H1 (cell line): ENCODE data around the gene SPIRE1. TPM values are rescaled to one million over a fixed set of nuclear protein-coding genes. Genes with fewer than 3 reads are reported as not detected.
A peak's percentile ranks its signal among the peaks of the same experiment; 100 is the strongest.

ENCODE experiments used
- CTCF ChIA-PET: fragments of 300-600 bp; sonication (Branson Sonifier 250); formaldehyde crosslinking; loops from one replicate; lab custom pipeline; 2021; ENCODE audit not compliant: partially characterized antibody; lab: Charles Lee
- POLR2A ChIA-PET: fragments of 300-600 bp; sonication (Branson Sonifier 250); formaldehyde crosslinking; loops from one replicate; lab custom pipeline; 2021; ENCODE audit warnings: inconsistent platforms; ENCODE audit not compliant: partially characterized antibody; lab: Charles Lee
- DNase-seq, 2 experiments: peaks; one replicate each; pipeline versions ENCODE4 v3.0.0 to v3.0.0-alpha.2; 2010 to 2022; ENCODE audit warnings: low spot score in 2 of 2, low read depth in 1 of 2, mixed read lengths in 1 of 2
- FAIRE-seq: peaks from 2 replicates; lab custom pipeline; 2011; peaks lifted over from hg19 to GRCh38; lab: Jason Lieb, UNC
- H2AFZ ChIP-seq: 2 replicates; pipeline ENCODE4 v1.8.1; 2012; ENCODE audit warnings: low read length, inconsistent platforms
- H2AK5ac ChIP-seq: 2 replicates; pipeline ENCODE4 v1.6.1; 2013; ENCODE audit warnings: low read depth, low read length
- H2BK120ac ChIP-seq: replicated peaks from 2 replicates; pipeline ENCODE3; 2013; ENCODE audit warnings: low read depth, low read length, inconsistent platforms
- H2BK12ac ChIP-seq: 2 replicates; pipeline ENCODE4 v1.6.1; 2013; ENCODE audit warnings: low read depth, low read length
- H2BK15ac ChIP-seq: 2 replicates; pipeline ENCODE4 v1.6.1; 2013; ENCODE audit warnings: low read length
- H2BK20ac ChIP-seq: 2 replicates; pipeline ENCODE4 v1.6.1; 2013; ENCODE audit warnings: low read length
- H2BK5ac ChIP-seq: 2 replicates; pipeline ENCODE4 v1.6.1; 2013; ENCODE audit warnings: low read depth, low read length
- H3K14ac ChIP-seq: 2 replicates; pipeline ENCODE4 v1.6.1; 2013; ENCODE audit warnings: inconsistent platforms; ENCODE audit not compliant: insufficient read length
- H3K18ac ChIP-seq: 2 replicates; pipeline ENCODE4 v1.6.1; 2013; ENCODE audit warnings: low read length; ENCODE audit errors: extremely low read depth
- H3K23ac ChIP-seq: 2 replicates; pipeline ENCODE4 v1.6.1; 2013; ENCODE audit warnings: inconsistent platforms; ENCODE audit not compliant: insufficient read length
- H3K23me2 ChIP-seq: 2 replicates; pipeline ENCODE4 v1.6.1; 2013; ENCODE audit warnings: low read depth, low read length
- H3K27ac ChIP-seq: 2 replicates; pipeline ENCODE4 v1.6.1; 2011; ENCODE audit warnings: low read depth, low read length, inconsistent platforms
- H3K27me3 ChIP-seq, 4 experiments: replicated peaks in 1 of 4; 1 replicate in 1 of 4; 2 replicates in 3 of 4; pipeline versions ENCODE4 v1.6.1 to v1.8.1; 2011 to 2013; ENCODE audit warnings: low read length in 3 of 4, mild to moderate bottlenecking in 3 of 4, inconsistent platforms in 2 of 4, mixed read lengths in 2 of 4, moderate library complexity in 1 of 4; ENCODE audit not compliant: control insufficient read depth in 3 of 4, insufficient read depth in 3 of 4; ENCODE audit errors: extremely low read depth in 1 of 4
- H3K36me3 ChIP-seq, 4 experiments: 2 replicates each; pipeline versions ENCODE4 v1.6.1 to v1.8.1; 2011 to 2013; ENCODE audit warnings: mild to moderate bottlenecking in 4 of 4, low read length in 3 of 4, moderate library complexity in 2 of 4, control low read depth in 1 of 4, inconsistent platforms in 1 of 4; ENCODE audit not compliant: insufficient read depth in 4 of 4, control insufficient read depth in 2 of 4
- H3K4ac ChIP-seq: replicated peaks from 2 replicates; pipeline ENCODE3; 2013; ENCODE audit warnings: low read length, low read depth, mixed read lengths, inconsistent platforms; ENCODE audit not compliant: insufficient read length
- H3K4me1 ChIP-seq, 4 experiments: replicated peaks in 1 of 4; 1 replicate in 1 of 4; 2 replicates in 3 of 4; pipeline versions ENCODE4 v1.6.1 to v1.8.1; 2011 to 2013; ENCODE audit warnings: low read length in 3 of 4, inconsistent platforms in 2 of 4, mixed read lengths in 1 of 4; ENCODE audit not compliant: insufficient read depth in 4 of 4, control insufficient read depth in 3 of 4
- H3K4me2 ChIP-seq, 2 experiments: 2 replicates each; pipeline versions ENCODE4 v1.6.1 to v1.8.1; 2011 to 2013; ENCODE audit warnings: low read depth in 2 of 2, low read length in 2 of 2, control low read depth in 1 of 2, inconsistent platforms in 1 of 2, mild to moderate bottlenecking in 1 of 2; ENCODE audit not compliant: insufficient read depth in 1 of 2
- H3K4me3 ChIP-seq, 4 experiments: fragments of 200-600, 300-600 bp in 1 of 4; sonication (generic), shearing (Covaris generic), sonication (Bioruptor Twin) in 1 of 4; 2 replicates each; pipeline versions ENCODE4 v1.5.1 to v1.8.1; 2011 to 2016; ENCODE audit warnings: low read length in 4 of 4, low read depth in 3 of 4, control low read depth in 2 of 4, inconsistent platforms in 2 of 4, mild to moderate bottlenecking in 2 of 4, mixed read lengths in 1 of 4, moderate library complexity in 1 of 4; ENCODE audit not compliant: insufficient read depth in 2 of 4; ENCODE audit errors: extremely low read depth in 1 of 4
- H3K56ac ChIP-seq: replicated peaks from 2 replicates; pipeline ENCODE3; 2013; ENCODE audit warnings: low read depth, mild to moderate bottlenecking, mixed read lengths, low read length, inconsistent platforms; ENCODE audit not compliant: insufficient read length
- H3K79me1 ChIP-seq: 2 replicates; pipeline ENCODE4 v1.6.1; 2013; ENCODE audit warnings: low read depth, low read length, control low read depth
- H3K79me2 ChIP-seq, 2 experiments: 2 replicates each; pipeline versions ENCODE4 v1.6.1 to v1.8.1; 2012 to 2013; ENCODE audit warnings: low read length in 2 of 2, mild to moderate bottlenecking in 2 of 2, inconsistent platforms in 1 of 2; ENCODE audit not compliant: insufficient read depth in 2 of 2, control insufficient read depth in 1 of 2
- H3K9ac ChIP-seq, 4 experiments: replicated peaks in 1 of 4; 1 replicate in 1 of 4; 2 replicates in 3 of 4; pipeline versions ENCODE4 v1.6.1 to v1.8.1; 2011 to 2013; ENCODE audit warnings: low read depth in 3 of 4, low read length in 3 of 4, control low read depth in 2 of 4, mild to moderate bottlenecking in 2 of 4, moderate library complexity in 2 of 4, inconsistent platforms in 1 of 4; ENCODE audit errors: extremely low read depth in 1 of 4
- H3K9me3 ChIP-seq, 2 experiments: 2 replicates each; pipeline versions ENCODE4 v1.6.1 to v1.8.1; 2012 to 2013; ENCODE audit warnings: mild to moderate bottlenecking in 2 of 2, moderate library complexity in 2 of 2, control low read depth in 1 of 2, inconsistent platforms in 1 of 2, low read depth in 1 of 2, low read length in 1 of 2, mixed read lengths in 1 of 2; ENCODE audit not compliant: insufficient read depth in 2 of 2
- H4K20me1 ChIP-seq, 2 experiments: replicated peaks in 1 of 2; 2 replicates each; pipeline versions ENCODE3 to v1.8.1; 2011 to 2013; ENCODE audit warnings: inconsistent platforms in 2 of 2, low read length in 2 of 2, mild to moderate bottlenecking in 1 of 2; ENCODE audit not compliant: insufficient read depth in 2 of 2, control insufficient read depth in 1 of 2
- H4K5ac ChIP-seq: 2 replicates; pipeline ENCODE4 v1.6.1; 2013; ENCODE audit warnings: low read length, low read depth, mixed read lengths, inconsistent platforms; ENCODE audit not compliant: insufficient read length
- H4K8ac ChIP-seq: 2 replicates; pipeline ENCODE4 v1.8.0; 2013; ENCODE audit warnings: mild to moderate bottlenecking, moderate library complexity, low read length, inconsistent platforms; ENCODE audit not compliant: insufficient read depth; ENCODE audit errors: extremely low read depth
- H4K91ac ChIP-seq: replicated peaks from 2 replicates; pipeline ENCODE3; 2013; ENCODE audit warnings: low read length, mixed read lengths, inconsistent platforms; ENCODE audit not compliant: insufficient read length
- CTCF ChIP-seq, 3 experiments: IDR thresholded peaks; 1 replicate in 2 of 3; 2 replicates in 1 of 3; pipeline versions ENCODE4 v1.5.1 to v1.6.1; 2011; ENCODE audit warnings: low read length in 3 of 3, mild to moderate bottlenecking in 3 of 3, inconsistent platforms in 2 of 3, low read depth in 1 of 3, moderate library complexity in 1 of 3; ENCODE audit not compliant: insufficient read depth in 1 of 3; ENCODE audit errors: control extremely low read depth in 1 of 3
- RAD21 ChIP-seq, 2 experiments: IDR thresholded peaks in 1 of 2; conservative IDR thresholded peaks in 1 of 2; 2 replicates each; pipeline ENCODE4 v1.6.1; 2011; ENCODE audit warnings: low read depth in 2 of 2, low read length in 2 of 2, improper control_type of control experiment in 1 of 2, inconsistent platforms in 1 of 2, mild to moderate bottlenecking in 1 of 2, moderate library complexity in 1 of 2
- YY1 ChIP-seq: IDR thresholded peaks from 2 replicates; pipeline ENCODE4 v1.6.1; 2011; ENCODE audit warnings: low read depth, mild to moderate bottlenecking, low read length
- WGBS, 2 experiments: shearing (Covaris generic) in 1 of 2; methylation state at CpG; one replicate each; pipeline versions ENCODE4 v1.1.6 to v1.1.7; 2013 to 2015; ENCODE audit warnings: low lambda C conversion rate in 2 of 2, mixed read lengths in 2 of 2, inconsistent platforms in 1 of 2, low coverage in 1 of 2, missing lambda C conversion rate in 1 of 2; ENCODE audit not compliant: insufficient replicate concordance in 2 of 2, insufficient coverage in 1 of 2, insufficient read length in 1 of 2; ENCODE audit errors: extremely low coverage in 1 of 2, missing lambda C conversion rate in 1 of 2; 5-methylcytosine and 5-hydroxymethylcytosine counted together
- polyA plus RNA-seq, 7 experiments: library from polyadenylated mRNA; depleted of rRNA in 3 of 7; stranded (reverse) in 5 of 7; unstranded in 2 of 7; fragments of >200 nt in 5 of 7; fragments of 200-250 nt in 2 of 7; gene quantifications; 1 replicate in 5 of 7; 2 replicates in 1 of 7; 4 replicates in 1 of 7; pipeline versions ENCODE4 v1.2.1 to v1.2.3, GENCODE V29; 2011 to 2013; ENCODE audit warnings: missing spikeins in 2 of 7, mixed read lengths in 2 of 7
- total RNA-seq: library from RNA; stranded (reverse); fragmentation: NEBNext Ultra II Directional; extraction: Animal tissue kit (Norgen Biotek cat#: 25700); gene quantifications from 2 replicates; pipeline ENCODE4 v1.2.1, GENCODE V29; 2021

SPIRE1 gene
- total and polyA plus RNA-seq, 2 of the 8 experiments (the other 6 are each of a cell fraction or from before 2014, with no cell fraction given): 6.0 to 21.5 TPM

DNA sequence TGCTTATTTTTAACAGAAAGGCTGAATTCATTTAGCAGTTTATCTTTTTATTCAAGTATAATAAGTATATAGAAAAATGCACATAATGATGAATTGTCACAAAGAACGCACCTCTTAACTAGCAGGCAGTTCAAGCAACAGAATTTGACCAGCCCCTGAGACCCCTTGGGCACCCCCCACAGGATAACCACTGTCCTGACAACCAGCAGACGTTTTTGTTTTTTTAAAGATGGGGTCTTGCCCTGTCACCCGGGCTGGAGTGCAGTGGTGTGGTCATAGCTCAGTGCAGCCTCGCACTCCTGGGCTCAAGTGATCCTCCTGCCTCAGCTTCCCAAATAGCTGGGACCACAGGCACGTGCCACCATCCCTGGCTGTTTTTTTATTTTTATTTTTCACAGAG lies 236.2 kb downstream of the SPIRE1 start:
- Histone ChIP-seq H3K4me1 (peaks cover 0 to 12% (median 6%) of the 10 kb centered on the region in 4 experiments; a peak in 6 of 7 replicates), H2BK15ac (no peak overlapping the region), H3K14ac (no peak overlapping the region), H3K23ac (no peak overlapping the region), H2BK12ac (no peak overlapping the region), H4K8ac (no peak overlapping the region), H3K4ac (no peak overlapping the region), H3K56ac (no peak overlapping the region), H4K91ac (no peak overlapping the region), H2BK120ac (no peak overlapping the region), H2BK20ac (no peak overlapping the region), H3K36me3 (peaks cover 0 to 5% (median 3%) of the 10 kb centered on the region in 4 experiments; a peak in 4 of 8 replicates), H3K27ac (no peak overlapping the region), H2BK5ac (no peak overlapping the region), H4K20me1 (peaks cover 2 to 3% of the 10 kb centered on the region in 2 experiments), H3K4me2 (peak overlapping the region; percentile 76 to 84; a peak in 2 of 4 replicates), H3K18ac (no peak overlapping the region), H3K79me2 (no peaks in the 10 kb centered on the region), H3K4me3 (peak overlapping the region in 1 of 4 experiments; percentile 64; a peak in 3 of 8 replicates), H3K9me3 (peaks cover 3 to 4% of the 10 kb centered on the region in 2 experiments; a peak in 3 of 4 replicates), H3K9ac (no peak overlapping the region), H2AK5ac (no peak overlapping the region), H3K23me2 (peaks cover 5% of the 10 kb centered on the region; the same call in 1 of the 2 replicates), H3K79me1 (no peaks in the 10 kb centered on the region), H3K27me3 (no peaks in the 10 kb centered on the region), H2AFZ (no peak overlapping the region), H4K5ac (no peak overlapping the region)
- FAIRE-seq (no peak), DNase-seq (no peak)
- ChIA-PET POLR2A (interaction anchor here (0.7 to 2.7 kb wide), 8 partner anchors 8 to 83 kb away, joined by 3 to 9 read pairs (median 4); partner anchors contain the start of gene PRELID3A), CTCF (interaction anchor here (0.6 to 5.5 kb wide), 8 partner anchors 17 to 238 kb away, joined by 3 to 40 read pairs (median 4); no protein-coding TSS in a partner anchor)
- TF ChIP-seq RAD21 (IDR thresholded peaks at IDR 0.05 in 1 of 2, conservative IDR thresholded peaks at IDR 0.05 in 1 of 2; ENCODE audit: low read depth in 2 of 2, low read length in 2 of 2) (peak; percentile 7 to 32; a peak in 2 of 4 replicates), CTCF (IDR thresholded peaks at IDR 0.05; ENCODE audit: control extremely low read depth in 1 of 3, insufficient read depth in 1 of 3, low read depth in 1 of 3, low read length in 3 of 3) (peak; percentile 2 to 33 (median 31); a peak in 3 of 4 replicates), YY1 (no peak)
- 74% methylated on average over 5 of the region's 5 CpGs; no CpG with 5 or more reads in 1 of the 2 experiments for WGBS, 2 experiments
